ENCODE results near the gene PAX5.
"Not testable (repeated sequence)": the region's sequence is repeated elsewhere in the genome, so short reads cannot be mapped to it uniquely, and the experiment has no call there.

Gene PAX5

GRCh38 chr9:37062336-37062735 is 28.3 kb upstream of the PAX5 start:
- in situ Hi-C loops (cut with MboI; ENCODE audit: low pct_unique_long_range_greater_than_20kb, low sequenced_read_pairs, unreplicated experiment) = no loop called here
- no peak for TF ChIP-seq CTCF (IDR thresholded peaks at IDR 0.05; ENCODE audit: extremely low read depth, insufficient read depth, missing control alignments)
- no peak for DNase-seq (ENCODE audit: low spot score)

DNA sequence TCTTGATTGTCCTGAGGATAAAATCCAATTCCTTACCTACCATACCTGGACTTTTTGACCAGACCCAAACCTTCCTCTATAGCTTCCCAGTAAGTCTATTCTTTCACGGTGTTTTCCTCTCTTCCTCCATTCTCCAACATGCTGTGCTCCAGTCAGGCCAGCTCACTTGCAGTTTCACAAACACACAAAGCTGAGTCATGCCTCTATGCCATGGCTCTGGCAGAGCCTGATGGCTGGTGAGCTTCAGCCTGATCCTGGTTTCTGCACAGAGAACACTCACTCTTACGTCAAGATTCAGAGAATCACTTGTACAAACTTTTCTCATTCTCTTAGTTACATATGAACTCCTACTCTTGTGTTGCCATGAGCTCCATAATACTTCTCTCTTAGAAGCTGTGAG is 27.7 kb upstream of the PAX5 start:
- no peak for TF ChIP-seq CTCF (IDR thresholded peaks at IDR 0.05; ENCODE audit: extremely low read depth, insufficient read depth, missing control alignments)
- no peak for DNase-seq (ENCODE audit: low spot score)

GRCh38 chr9:37060833-37061232 is 26.8 kb upstream of the PAX5 start:
- no peak for TF ChIP-seq CTCF (IDR thresholded peaks at IDR 0.05; ENCODE audit: extremely low read depth, insufficient read depth, missing control alignments)
- no peak for DNase-seq (ENCODE audit: low spot score)
- in situ Hi-C loops (cut with MboI; ENCODE audit: low pct_unique_long_range_greater_than_20kb, low sequenced_read_pairs, unreplicated experiment) = no loop called here

More for the DNA sequence above, 27.7 kb upstream of the PAX5 start:
- in situ Hi-C loops (cut with MboI; ENCODE audit: low pct_unique_long_range_greater_than_20kb, low sequenced_read_pairs, unreplicated experiment) = no loop called here

GRCh38 chr9:37056046-37056920 is 22.2 kb upstream of the PAX5 start:
- TF ChIP-seq CTCF (IDR thresholded peaks at IDR 0.05; ENCODE audit: extremely low read depth, insufficient read depth, missing control alignments) = no peak
- in situ Hi-C loops (cut with MboI; ENCODE audit: low pct_unique_long_range_greater_than_20kb, low sequenced_read_pairs, unreplicated experiment) = no loop called here
- DNase-seq (ENCODE audit: low spot score) = no peak

GRCh38 chr9:37054363-37054720 is 20.3 kb upstream of the PAX5 start:
- DNase-seq (ENCODE audit: low spot score); in situ Hi-C loops (cut with MboI; ENCODE audit: low pct_unique_long_range_greater_than_20kb, low sequenced_read_pairs, unreplicated experiment): not testable (repeated sequence)

DNA sequence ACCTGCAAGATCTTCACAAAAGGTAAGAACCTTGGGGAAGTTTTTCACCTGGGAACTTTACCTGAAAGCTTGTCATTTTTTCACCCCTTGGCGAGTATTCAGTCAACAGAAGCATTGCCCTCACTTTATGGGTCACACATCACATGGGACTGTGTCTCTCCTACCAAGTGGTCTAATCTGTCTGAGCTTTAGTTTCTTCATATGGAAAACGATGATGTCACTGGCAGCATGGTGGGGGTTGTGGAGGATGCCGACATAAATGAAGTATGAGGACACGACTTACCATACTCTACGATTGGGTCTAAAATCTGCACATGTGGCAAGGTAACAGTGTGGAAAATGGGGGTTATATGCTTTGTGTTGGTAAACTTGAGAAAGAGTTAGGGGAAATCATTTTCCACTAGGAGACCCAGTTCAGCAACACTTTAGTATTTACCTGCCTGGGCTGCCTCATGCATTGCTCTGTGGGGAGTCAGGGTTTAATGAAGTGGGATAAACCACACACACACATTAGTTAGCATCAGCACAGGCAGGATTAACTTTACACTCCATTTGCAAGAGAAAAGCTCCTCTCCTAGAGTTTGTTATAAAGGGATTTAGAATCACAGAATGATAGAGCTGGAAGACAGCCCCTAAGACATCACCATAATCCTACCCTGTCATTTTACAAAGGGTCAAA is 19.8 kb upstream of the PAX5 start:
- in situ Hi-C loops (cut with MboI; ENCODE audit: low pct_unique_long_range_greater_than_20kb, low sequenced_read_pairs, unreplicated experiment) = no loop called here
- TF ChIP-seq CTCF (IDR thresholded peaks at IDR 0.05; ENCODE audit: extremely low read depth, insufficient read depth, missing control alignments) = no peak
- no peak for DNase-seq (ENCODE audit: low spot score)

GRCh38 chr9:37046683-37047082 is 12.6 kb upstream of the PAX5 start:
- DNase-seq (ENCODE audit: low spot score) = no peak
- no peak for TF ChIP-seq CTCF (IDR thresholded peaks at IDR 0.05; ENCODE audit: extremely low read depth, insufficient read depth, missing control alignments)
- in situ Hi-C loops (cut with MboI; ENCODE audit: low pct_unique_long_range_greater_than_20kb, low sequenced_read_pairs, unreplicated experiment) = no loop called here

All from GM13977 (cell line).